ENCODE measurements around the gene PPP2R5E.

DNA sequence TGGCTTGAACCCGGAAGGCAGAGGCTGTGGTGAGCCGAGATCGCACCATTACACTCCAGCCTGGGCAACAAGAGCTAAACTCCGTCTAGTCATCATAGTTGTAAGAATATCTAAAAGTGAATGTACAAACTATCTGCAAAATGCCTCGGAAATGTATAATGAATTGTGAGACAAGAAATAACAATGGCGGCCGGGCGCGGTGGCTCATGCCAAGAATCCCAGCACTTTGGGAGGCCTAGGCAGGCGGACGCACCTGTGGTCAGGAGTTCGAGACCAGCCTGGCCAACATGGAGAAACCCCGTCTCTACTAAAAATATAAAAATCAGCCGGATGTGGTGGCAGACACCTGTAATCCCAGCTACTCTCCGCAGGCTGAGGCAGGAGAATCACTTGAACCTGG is 9.7 kb downstream of the PPP2R5E start:
- no peak for TF ChIP-seq POLR2A (IDR thresholded peaks at IDR 0.05)
- TF ChIP-seq, protein P1, sequence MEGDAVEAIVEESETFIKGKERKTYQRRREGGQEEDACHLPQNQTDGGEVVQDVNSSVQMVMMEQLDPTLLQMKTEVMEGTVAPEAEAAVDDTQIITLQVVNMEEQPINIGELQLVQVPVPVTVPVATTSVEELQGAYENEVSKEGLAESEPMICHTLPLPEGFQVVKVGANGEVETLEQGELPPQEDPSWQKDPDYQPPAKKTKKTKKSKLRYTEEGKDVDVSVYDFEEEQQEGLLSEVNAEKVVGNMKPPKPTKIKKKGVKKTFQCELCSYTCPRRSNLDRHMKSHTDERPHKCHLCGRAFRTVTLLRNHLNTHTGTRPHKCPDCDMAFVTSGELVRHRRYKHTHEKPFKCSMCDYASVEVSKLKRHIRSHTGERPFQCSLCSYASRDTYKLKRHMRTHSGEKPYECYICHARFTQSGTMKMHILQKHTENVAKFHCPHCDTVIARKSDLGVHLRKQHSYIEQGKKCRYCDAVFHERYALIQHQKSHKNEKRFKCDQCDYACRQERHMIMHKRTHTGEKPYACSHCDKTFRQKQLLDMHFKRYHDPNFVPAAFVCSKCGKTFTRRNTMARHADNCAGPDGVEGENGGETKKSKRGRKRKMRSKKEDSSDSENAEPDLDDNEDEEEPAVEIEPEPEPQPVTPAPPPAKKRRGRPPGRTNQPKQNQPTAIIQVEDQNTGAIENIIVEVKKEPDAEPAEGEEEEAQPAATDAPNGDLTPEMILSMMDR (IDR thresholded peaks at IDR 0.05), result no peak
